K562 (cell line): ENCODE data around the gene SF3B4. TPM values are rescaled to one million over a fixed set of nuclear protein-coding genes. Genes with fewer than 3 reads are reported as not detected.

ENCODE experiments used
- ATAC-seq: fragments of 200-7000 bp; cut with Tn5 transposase; 3 replicates; pipeline ENCODE4 v1.9.1; 2020; ENCODE audit warnings: moderate library complexity
- BruUV-seq: library from RNA; stranded (reverse); fragments of 400-500 nt; replicated peaks from 2 replicates; lab custom pipeline; 2021; lab: Mats Ljungman, UMichigan
- CTCF ChIA-PET: fragments of 300-600 bp; formaldehyde crosslinking; extraction: SDS; loops from one replicate; lab custom pipeline; 2021; ENCODE audit warnings: low intra/inter-chr PET ratio; lab: Yijun Ruan, JAX
- POLR2A ChIA-PET: fragments of 300-600, 350-650 bp; sonication (Branson Sonifier 250); formaldehyde crosslinking; extraction: SDS; loops from one replicate; lab custom pipeline; 2021; ENCODE audit warnings: antibody characterized with exemption, inconsistent platforms; lab: Yijun Ruan, JAX
- DNase-seq, 4 experiments: peaks; one replicate each; pipeline versions ENCODE4 v3.0.0 to v3.0.0-alpha.2; 2011 to 2018; ENCODE audit warnings: low spot score in 3 of 4, mixed read lengths in 3 of 4; ENCODE audit errors: extremely low read depth in 1 of 4
- FAIRE-seq: peaks from 2 replicates; lab custom pipeline; 2011; peaks lifted over from hg19 to GRCh38; lab: Jason Lieb, UNC
- H2AFZ ChIP-seq: 2 replicates; pipeline ENCODE4 v1.6.0; 2011; ENCODE audit warnings: low read depth, low read length, control low read depth, inconsistent platforms
- H3K27ac ChIP-seq: fragments of 200-600 bp; 3 replicates; pipeline ENCODE4 v1.8.0; 2011; ENCODE audit warnings: low read depth, mild to moderate bottlenecking, control low read depth, inconsistent platforms, low read length, moderate library complexity, mixed read lengths; ENCODE audit errors: extremely low read depth
- H3K27me3 ChIP-seq, 2 experiments: fragments of 300-600 bp in 1 of 2; 2 replicates in 1 of 2; 3 replicates in 1 of 2; pipeline versions ENCODE4 v1.6.0 to v1.8.0; 2011; ENCODE audit warnings: inconsistent platforms in 2 of 2, low read length in 2 of 2, mild to moderate bottlenecking in 1 of 2, mixed read lengths in 1 of 2, moderate library complexity in 1 of 2; ENCODE audit not compliant: control insufficient read depth in 2 of 2, insufficient read depth in 2 of 2
- H3K36me3 ChIP-seq: fragments of 300-600 bp; 3 replicates; pipeline ENCODE4 v1.8.0; 2011; ENCODE audit warnings: mild to moderate bottlenecking, low read length, inconsistent platforms; ENCODE audit not compliant: control insufficient read depth, insufficient read depth
- H3K4me1 ChIP-seq, 2 experiments: fragments of 200-600 bp in 1 of 2; replicated peaks in 1 of 2; 2 replicates in 1 of 2; 3 replicates in 1 of 2; pipeline versions ENCODE4 v1.5.1 to v1.8.0; 2011; ENCODE audit warnings: inconsistent platforms in 2 of 2, low read length in 2 of 2, mild to moderate bottlenecking in 1 of 2, mixed read lengths in 1 of 2, moderate library complexity in 1 of 2; ENCODE audit not compliant: control insufficient read depth in 2 of 2, insufficient read depth in 2 of 2
- H3K4me2 ChIP-seq: 2 replicates; pipeline ENCODE4 v1.6.1; 2011; ENCODE audit warnings: low read length, control low read depth, inconsistent platforms, mixed read lengths; ENCODE audit not compliant: insufficient read depth
- H3K4me3 ChIP-seq: fragments of 200-600 bp; sonication (generic), shearing (Covaris generic); 2 replicates; pipeline ENCODE4 v1.5.1; 2016; ENCODE audit warnings: control low read depth, inconsistent platforms
- H3K79me2 ChIP-seq: fragments of 200-600 bp; 3 replicates; pipeline ENCODE4 v1.8.0; 2011; ENCODE audit warnings: low read length, inconsistent platforms; ENCODE audit not compliant: control insufficient read depth, insufficient read depth
- H3K9ac ChIP-seq, 2 experiments: 2 replicates each; pipeline versions ENCODE4 v1.6.0 to v1.6.1; 2011; ENCODE audit warnings: low read depth in 2 of 2, low read length in 2 of 2, control low read depth in 1 of 2, inconsistent platforms in 1 of 2, mild to moderate bottlenecking in 1 of 2, mixed read lengths in 1 of 2; ENCODE audit not compliant: insufficient read depth in 1 of 2
- H3K9me1 ChIP-seq: one replicate; pipeline ENCODE4 v1.6.0; 2011; ENCODE audit warnings: inconsistent platforms, mild to moderate bottlenecking, low read length, moderate library complexity; ENCODE audit not compliant: control insufficient read depth, insufficient read depth
- H3K9me3 ChIP-seq: replicated peaks from 2 replicates; pipeline ENCODE4 v1.5.1; 2011; ENCODE audit warnings: low read depth, low read length, inconsistent platforms; ENCODE audit not compliant: control insufficient read depth, insufficient read depth
- H4K20me1 ChIP-seq: replicated peaks from 2 replicates; pipeline ENCODE4 v1.6.1; 2011; ENCODE audit warnings: low read length, inconsistent platforms, mixed read lengths; ENCODE audit not compliant: control insufficient read depth, insufficient read depth
- POLR2AphosphoS5 ChIP-seq: IDR thresholded peaks from 2 replicates; pipeline ENCODE4 v1.6.1; 2011; ENCODE audit warnings: mild to moderate bottlenecking, low read depth, low read length, moderate library complexity; ENCODE audit not compliant: control insufficient read depth, insufficient read depth
- ZNF316 ChIP-seq: fragments of 450-650 bp; IDR thresholded peaks from 2 replicates; pipeline ENCODE4 v1.6.1; 2016
- WGBS: fragments of 100-300 bp; shearing (Covaris generic); methylation state at CpG from one replicate; pipeline ENCODE4 v1.1.6; 2016; ENCODE audit warnings: low coverage, mixed read lengths; ENCODE audit not compliant: insufficient coverage; ENCODE audit errors: missing lambda C conversion rate; 5-methylcytosine and 5-hydroxymethylcytosine counted together
- in situ Hi-C: fragments of 300-500 bp; cut with MboI; formaldehyde crosslinking; loops from 4 replicates; pipeline ENCODE4 v1.15.0; 2018; ENCODE audit warnings: inconsistent platforms, mixed read lengths
- intact Hi-C: fragments of 100-400 bp; cut with micrococcal nuclease; formaldehyde crosslinking; loops from 2 replicates; pipeline ENCODE4 v1.14.2; 2022
- polyA plus RNA-seq, 8 experiments: library from polyadenylated mRNA; depleted of rRNA in 4 of 8; stranded (reverse) in 5 of 8; unstranded in 3 of 8; fragments of >200 nt; fragmentation: Nextera tagmentation in 2 of 8; fragmentation: Illumina TruSeq in 1 of 8; extraction: Ambion mirVana in 2 of 8; extraction: Trizol in 1 of 8; gene quantifications; 2 replicates each; pipeline versions ENCODE4 v1.2.1 to v1.2.3, GENCODE V29; 2011 to 2014; ENCODE audit warnings: inconsistent platforms in 1 of 8, missing spikeins in 1 of 8
- total RNA-seq, 7 experiments: library from RNA; depleted of rRNA in 6 of 7; stranded (reverse); fragments of >200 nt in 6 of 7; fragmentation: Illumina TruSeq in 2 of 7; extraction: Trizol in 2 of 7; gene quantifications; 2 replicates each; pipeline versions ENCODE4 v1.2.1 to v1.2.3, GENCODE V29; 2011 to 2021; ENCODE audit warnings: low replicate concordance in 1 of 7
- TF ChIP-seq, protein P1 (sequence below): fragments of 250-450 bp; sonication (Bioruptor Pico); IDR thresholded peaks from 2 replicates; pipeline ENCODE4 v1.5.0; 2021; ENCODE audit warnings: mild to moderate bottlenecking, moderate library complexity
- TF ChIP-seq, protein P2 (sequence below), 2 experiments: fragments of 450-650 bp; formaldehyde crosslinking in 1 of 2; IDR thresholded peaks; 2 replicates each; pipeline versions ENCODE4 v1.4.0 to v1.6.1; 2014 to 2020; ENCODE audit warnings: mild to moderate bottlenecking in 2 of 2, borderline replicate concordance in 1 of 2, low read depth in 1 of 2

SF3B4 gene
- total and polyA plus RNA-seq, 9 of the 15 experiments (the other 6 are each of a cell fraction or from before 2014, with no cell fraction given), result 3.0 to 88.0 (median 26.1) TPM

DNA sequence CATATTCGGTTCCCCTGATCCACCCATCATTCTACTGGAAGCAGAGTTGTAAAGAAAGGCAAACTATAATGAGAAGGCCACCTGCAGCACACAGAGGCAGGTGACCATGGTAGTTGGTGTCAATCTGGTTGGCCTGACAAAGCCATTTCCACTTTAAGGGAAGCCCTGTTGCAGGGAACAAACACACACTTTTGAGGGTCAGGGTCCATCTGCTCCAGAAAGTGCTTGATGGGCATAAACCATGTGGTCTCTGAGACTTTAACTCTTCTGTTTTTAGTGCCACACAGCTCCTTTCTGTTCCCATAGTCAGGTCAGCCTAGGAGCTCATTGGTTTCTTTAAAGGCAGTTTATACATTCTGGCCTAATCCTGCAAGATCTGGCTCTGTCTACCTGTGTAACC is 45.7 kb downstream of the SF3B4 start:
- DNase-seq (no peak), FAIRE-seq (no peak), ATAC-seq (no peak)
- Histone ChIP-seq H3K9me3 (no peaks in the 10 kb centered on the region), H3K9ac (no peak overlapping the region), H3K4me3 (no peak overlapping the region), H3K27ac (no peak overlapping the region), H3K79me2 (peaks cover 54% of the 10 kb centered on the region), H3K36me3 (peaks cover 9% of the 10 kb centered on the region; the same call in 2 of the 3 replicates), H4K20me1 (peaks cover 27% of the 10 kb centered on the region), H3K9me1 (no peaks in the 10 kb centered on the region), H3K27me3 (no peaks in the 10 kb centered on the region), H3K4me2 (peak overlapping the region; percentile 3; the same call in 1 of the 2 replicates), H3K4me1 (peaks cover 9 to 20% of the 10 kb centered on the region in 2 experiments), H2AFZ (no peak overlapping the region)
- ChIA-PET POLR2A (no interaction called here), CTCF (no interaction called here)
- 64% methylated on average over 1 of the region's 1 CpG for WGBS
- no TSS peak for BruUV-seq
- intact Hi-C loops (no loop called here), in situ Hi-C loops (no loop called here)
- TF ChIP-seq POLR2AphosphoS5, result 0 out of 2 replicates have a peak, but pooled peaks have one; percentile 15
- TF ChIP-seq, protein P1, sequence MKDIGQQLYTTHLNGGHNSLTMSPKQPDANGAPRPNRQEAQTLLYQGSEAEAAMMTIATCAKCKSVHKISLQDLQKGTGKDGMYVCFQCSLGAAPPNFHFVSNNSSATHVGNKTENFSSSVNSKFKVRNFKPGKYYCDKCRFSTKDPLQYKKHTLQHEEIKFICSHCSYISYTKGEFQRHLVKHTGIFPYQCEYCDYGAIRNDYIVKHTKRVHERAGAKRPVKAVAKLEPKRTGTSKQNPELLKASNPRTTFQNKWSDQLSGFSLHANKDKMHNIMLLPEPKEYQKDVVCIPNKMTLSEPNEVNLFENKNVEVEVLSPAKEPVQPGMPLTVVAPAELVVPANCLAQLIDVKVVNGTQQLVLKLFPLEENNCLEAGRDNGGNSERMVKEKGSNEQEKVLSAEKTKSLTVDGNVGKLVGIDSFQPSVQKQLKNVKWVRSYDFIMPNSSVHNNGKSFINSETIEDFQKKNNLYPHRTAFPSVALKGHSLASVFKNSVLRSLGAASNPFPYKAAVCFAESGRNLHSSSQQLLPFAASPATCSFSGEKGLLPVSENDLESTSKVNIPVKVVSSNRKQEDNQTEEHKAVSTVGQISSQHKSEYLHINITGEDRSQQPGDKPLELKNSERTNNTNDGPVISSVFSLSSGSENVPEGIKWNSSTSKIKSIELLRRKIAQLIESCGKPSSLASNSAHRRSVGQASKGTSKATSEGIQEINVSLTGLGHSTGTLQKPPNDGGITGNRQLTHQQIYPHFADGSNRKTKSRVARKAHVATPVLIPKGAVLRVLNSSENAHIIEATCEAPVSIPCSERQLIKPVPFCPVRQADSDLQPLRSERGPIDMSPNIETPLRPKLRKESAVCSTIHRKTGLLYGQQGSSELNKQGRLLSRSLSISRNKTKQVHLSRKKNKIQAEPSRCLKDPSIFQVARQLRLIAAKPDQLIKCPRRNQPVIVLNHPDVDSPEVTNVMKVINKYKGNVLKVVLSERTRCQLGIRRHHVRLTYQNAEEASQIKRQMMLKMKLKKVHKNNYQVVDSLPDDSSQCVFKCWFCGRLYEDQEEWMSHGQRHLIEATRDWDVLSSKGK (CRISPR knock-in tag), result no peak
- 0 out of 2 replicates have a peak, but pooled peaks have one; percentile 20 for TF ChIP-seq ZNF316
- TF ChIP-seq, protein P2, sequence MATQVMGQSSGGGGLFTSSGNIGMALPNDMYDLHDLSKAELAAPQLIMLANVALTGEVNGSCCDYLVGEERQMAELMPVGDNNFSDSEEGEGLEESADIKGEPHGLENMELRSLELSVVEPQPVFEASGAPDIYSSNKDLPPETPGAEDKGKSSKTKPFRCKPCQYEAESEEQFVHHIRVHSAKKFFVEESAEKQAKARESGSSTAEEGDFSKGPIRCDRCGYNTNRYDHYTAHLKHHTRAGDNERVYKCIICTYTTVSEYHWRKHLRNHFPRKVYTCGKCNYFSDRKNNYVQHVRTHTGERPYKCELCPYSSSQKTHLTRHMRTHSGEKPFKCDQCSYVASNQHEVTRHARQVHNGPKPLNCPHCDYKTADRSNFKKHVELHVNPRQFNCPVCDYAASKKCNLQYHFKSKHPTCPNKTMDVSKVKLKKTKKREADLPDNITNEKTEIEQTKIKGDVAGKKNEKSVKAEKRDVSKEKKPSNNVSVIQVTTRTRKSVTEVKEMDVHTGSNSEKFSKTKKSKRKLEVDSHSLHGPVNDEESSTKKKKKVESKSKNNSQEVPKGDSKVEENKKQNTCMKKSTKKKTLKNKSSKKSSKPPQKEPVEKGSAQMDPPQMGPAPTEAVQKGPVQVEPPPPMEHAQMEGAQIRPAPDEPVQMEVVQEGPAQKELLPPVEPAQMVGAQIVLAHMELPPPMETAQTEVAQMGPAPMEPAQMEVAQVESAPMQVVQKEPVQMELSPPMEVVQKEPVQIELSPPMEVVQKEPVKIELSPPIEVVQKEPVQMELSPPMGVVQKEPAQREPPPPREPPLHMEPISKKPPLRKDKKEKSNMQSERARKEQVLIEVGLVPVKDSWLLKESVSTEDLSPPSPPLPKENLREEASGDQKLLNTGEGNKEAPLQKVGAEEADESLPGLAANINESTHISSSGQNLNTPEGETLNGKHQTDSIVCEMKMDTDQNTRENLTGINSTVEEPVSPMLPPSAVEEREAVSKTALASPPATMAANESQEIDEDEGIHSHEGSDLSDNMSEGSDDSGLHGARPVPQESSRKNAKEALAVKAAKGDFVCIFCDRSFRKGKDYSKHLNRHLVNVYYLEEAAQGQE (IDR thresholded peaks at IDR 0.05; ENCODE audit: borderline replicate concordance), result peak; percentile 12; the same call in 1 of the 2 replicates
- TF ChIP-seq, protein P2 (CRISPR knock-in tag; IDR thresholded peaks at IDR 0.05; ENCODE audit: low read depth), result no peak
